H1 (cell line): Measurements from ENCODE around the gene CCL3. TPM values are rescaled to one million over a fixed set of nuclear protein-coding genes. Genes with fewer than 3 reads are reported as not detected.

Source experiments
- CTCF ChIA-PET: fragments of 300-600 bp; sonication (Branson Sonifier 250); formaldehyde crosslinking; loops from one replicate; lab custom pipeline; 2021; ENCODE audit not compliant: partially characterized antibody; lab: Charles Lee
- POLR2A ChIA-PET: fragments of 300-600 bp; sonication (Branson Sonifier 250); formaldehyde crosslinking; loops from one replicate; lab custom pipeline; 2021; ENCODE audit warnings: inconsistent platforms; ENCODE audit not compliant: partially characterized antibody; lab: Charles Lee
- DNase-seq, 2 experiments: peaks; one replicate each; pipeline versions ENCODE4 v3.0.0 to v3.0.0-alpha.2; 2010 to 2022; ENCODE audit warnings: low spot score in 2 of 2, low read depth in 1 of 2, mixed read lengths in 1 of 2
- FAIRE-seq: peaks from 2 replicates; lab custom pipeline; 2011; peaks lifted over from hg19 to GRCh38; lab: Jason Lieb, UNC
- H2AFZ ChIP-seq: 2 replicates; pipeline ENCODE4 v1.8.1; 2012; ENCODE audit warnings: low read length, inconsistent platforms
- H2AK5ac ChIP-seq: 2 replicates; pipeline ENCODE4 v1.6.1; 2013; ENCODE audit warnings: low read depth, low read length
- H2BK120ac ChIP-seq: replicated peaks from 2 replicates; pipeline ENCODE3; 2013; ENCODE audit warnings: low read depth, low read length, inconsistent platforms
- H2BK12ac ChIP-seq: 2 replicates; pipeline ENCODE4 v1.6.1; 2013; ENCODE audit warnings: low read depth, low read length
- H2BK15ac ChIP-seq: 2 replicates; pipeline ENCODE4 v1.6.1; 2013; ENCODE audit warnings: low read length
- H2BK20ac ChIP-seq: 2 replicates; pipeline ENCODE4 v1.6.1; 2013; ENCODE audit warnings: low read length
- H2BK5ac ChIP-seq: 2 replicates; pipeline ENCODE4 v1.6.1; 2013; ENCODE audit warnings: low read depth, low read length
- H3K14ac ChIP-seq: 2 replicates; pipeline ENCODE4 v1.6.1; 2013; ENCODE audit warnings: inconsistent platforms; ENCODE audit not compliant: insufficient read length
- H3K18ac ChIP-seq: 2 replicates; pipeline ENCODE4 v1.6.1; 2013; ENCODE audit warnings: low read length; ENCODE audit errors: extremely low read depth
- H3K23ac ChIP-seq: 2 replicates; pipeline ENCODE4 v1.6.1; 2013; ENCODE audit warnings: inconsistent platforms; ENCODE audit not compliant: insufficient read length
- H3K23me2 ChIP-seq: 2 replicates; pipeline ENCODE4 v1.6.1; 2013; ENCODE audit warnings: low read depth, low read length
- H3K27ac ChIP-seq: 2 replicates; pipeline ENCODE4 v1.6.1; 2011; ENCODE audit warnings: low read depth, low read length, inconsistent platforms
- H3K27me3 ChIP-seq, 4 experiments: replicated peaks in 1 of 4; 1 replicate in 1 of 4; 2 replicates in 3 of 4; pipeline versions ENCODE4 v1.6.1 to v1.8.1; 2011 to 2013; ENCODE audit warnings: low read length in 3 of 4, mild to moderate bottlenecking in 3 of 4, inconsistent platforms in 2 of 4, mixed read lengths in 2 of 4, moderate library complexity in 1 of 4; ENCODE audit not compliant: control insufficient read depth in 3 of 4, insufficient read depth in 3 of 4; ENCODE audit errors: extremely low read depth in 1 of 4
- H3K36me3 ChIP-seq, 4 experiments: 2 replicates each; pipeline versions ENCODE4 v1.6.1 to v1.8.1; 2011 to 2013; ENCODE audit warnings: mild to moderate bottlenecking in 4 of 4, low read length in 3 of 4, moderate library complexity in 2 of 4, control low read depth in 1 of 4, inconsistent platforms in 1 of 4; ENCODE audit not compliant: insufficient read depth in 4 of 4, control insufficient read depth in 2 of 4
- H3K4ac ChIP-seq: replicated peaks from 2 replicates; pipeline ENCODE3; 2013; ENCODE audit warnings: low read length, low read depth, mixed read lengths, inconsistent platforms; ENCODE audit not compliant: insufficient read length
- H3K4me1 ChIP-seq, 4 experiments: replicated peaks in 1 of 4; 1 replicate in 1 of 4; 2 replicates in 3 of 4; pipeline versions ENCODE4 v1.6.1 to v1.8.1; 2011 to 2013; ENCODE audit warnings: low read length in 3 of 4, inconsistent platforms in 2 of 4, mixed read lengths in 1 of 4; ENCODE audit not compliant: insufficient read depth in 4 of 4, control insufficient read depth in 3 of 4
- H3K4me2 ChIP-seq, 2 experiments: 2 replicates each; pipeline versions ENCODE4 v1.6.1 to v1.8.1; 2011 to 2013; ENCODE audit warnings: low read depth in 2 of 2, low read length in 2 of 2, control low read depth in 1 of 2, inconsistent platforms in 1 of 2, mild to moderate bottlenecking in 1 of 2; ENCODE audit not compliant: insufficient read depth in 1 of 2
- H3K4me3 ChIP-seq, 4 experiments: fragments of 200-600, 300-600 bp in 1 of 4; sonication (generic), shearing (Covaris generic), sonication (Bioruptor Twin) in 1 of 4; 2 replicates each; pipeline versions ENCODE4 v1.5.1 to v1.8.1; 2011 to 2016; ENCODE audit warnings: low read length in 4 of 4, low read depth in 3 of 4, control low read depth in 2 of 4, inconsistent platforms in 2 of 4, mild to moderate bottlenecking in 2 of 4, mixed read lengths in 1 of 4, moderate library complexity in 1 of 4; ENCODE audit not compliant: insufficient read depth in 2 of 4; ENCODE audit errors: extremely low read depth in 1 of 4
- H3K56ac ChIP-seq: replicated peaks from 2 replicates; pipeline ENCODE3; 2013; ENCODE audit warnings: low read depth, mild to moderate bottlenecking, mixed read lengths, low read length, inconsistent platforms; ENCODE audit not compliant: insufficient read length
- H3K79me1 ChIP-seq: 2 replicates; pipeline ENCODE4 v1.6.1; 2013; ENCODE audit warnings: low read depth, low read length, control low read depth
- H3K79me2 ChIP-seq, 2 experiments: 2 replicates each; pipeline versions ENCODE4 v1.6.1 to v1.8.1; 2012 to 2013; ENCODE audit warnings: low read length in 2 of 2, mild to moderate bottlenecking in 2 of 2, inconsistent platforms in 1 of 2; ENCODE audit not compliant: insufficient read depth in 2 of 2, control insufficient read depth in 1 of 2
- H3K9ac ChIP-seq, 4 experiments: replicated peaks in 1 of 4; 1 replicate in 1 of 4; 2 replicates in 3 of 4; pipeline versions ENCODE4 v1.6.1 to v1.8.1; 2011 to 2013; ENCODE audit warnings: low read depth in 3 of 4, low read length in 3 of 4, control low read depth in 2 of 4, mild to moderate bottlenecking in 2 of 4, moderate library complexity in 2 of 4, inconsistent platforms in 1 of 4; ENCODE audit errors: extremely low read depth in 1 of 4
- H3K9me3 ChIP-seq, 2 experiments: 2 replicates each; pipeline versions ENCODE4 v1.6.1 to v1.8.1; 2012 to 2013; ENCODE audit warnings: mild to moderate bottlenecking in 2 of 2, moderate library complexity in 2 of 2, control low read depth in 1 of 2, inconsistent platforms in 1 of 2, low read depth in 1 of 2, low read length in 1 of 2, mixed read lengths in 1 of 2; ENCODE audit not compliant: insufficient read depth in 2 of 2
- H4K20me1 ChIP-seq, 2 experiments: replicated peaks in 1 of 2; 2 replicates each; pipeline versions ENCODE3 to v1.8.1; 2011 to 2013; ENCODE audit warnings: inconsistent platforms in 2 of 2, low read length in 2 of 2, mild to moderate bottlenecking in 1 of 2; ENCODE audit not compliant: insufficient read depth in 2 of 2, control insufficient read depth in 1 of 2
- H4K5ac ChIP-seq: 2 replicates; pipeline ENCODE4 v1.6.1; 2013; ENCODE audit warnings: low read length, low read depth, mixed read lengths, inconsistent platforms; ENCODE audit not compliant: insufficient read length
- H4K8ac ChIP-seq: 2 replicates; pipeline ENCODE4 v1.8.0; 2013; ENCODE audit warnings: mild to moderate bottlenecking, moderate library complexity, low read length, inconsistent platforms; ENCODE audit not compliant: insufficient read depth; ENCODE audit errors: extremely low read depth
- H4K91ac ChIP-seq: replicated peaks from 2 replicates; pipeline ENCODE3; 2013; ENCODE audit warnings: low read length, mixed read lengths, inconsistent platforms; ENCODE audit not compliant: insufficient read length
- BACH1 ChIP-seq: IDR thresholded peaks from 2 replicates; pipeline ENCODE4 v1.6.1; 2012; ENCODE audit warnings: low read length, improper control_type of control experiment
- BCL11A ChIP-seq, 2 experiments: IDR thresholded peaks; one replicate each; pipeline ENCODE4 v1.6.1; 2011; ENCODE audit warnings: low read depth in 2 of 2, low read length in 2 of 2, mild to moderate bottlenecking in 2 of 2
- CHD1 ChIP-seq: IDR thresholded peaks from 2 replicates; pipeline ENCODE4 v1.6.1; 2012; ENCODE audit warnings: low read depth, low read length, improper control_type of control experiment
- CHD2 ChIP-seq: IDR thresholded peaks from 2 replicates; pipeline ENCODE4 v1.6.1; 2012; ENCODE audit warnings: low read length, improper control_type of control experiment
- MAFK ChIP-seq: IDR thresholded peaks from 2 replicates; pipeline ENCODE4 v1.6.1; 2012; ENCODE audit warnings: low read depth, mild to moderate bottlenecking, improper control_type of control experiment, low read length
- POLR2A ChIP-seq, 2 experiments: IDR thresholded peaks; 1 replicate in 1 of 2; 2 replicates in 1 of 2; pipeline ENCODE4 v1.6.1; 2011; ENCODE audit warnings: low read depth in 2 of 2, low read length in 2 of 2, mild to moderate bottlenecking in 2 of 2; ENCODE audit errors: control extremely low read depth in 1 of 2
- POU5F1 ChIP-seq: IDR thresholded peaks from 2 replicates; pipeline ENCODE4 v1.6.1; 2011; ENCODE audit warnings: low read depth, mild to moderate bottlenecking, low read length, moderate library complexity
- RAD21 ChIP-seq, 2 experiments: IDR thresholded peaks in 1 of 2; conservative IDR thresholded peaks in 1 of 2; 2 replicates each; pipeline ENCODE4 v1.6.1; 2011; ENCODE audit warnings: low read depth in 2 of 2, low read length in 2 of 2, improper control_type of control experiment in 1 of 2, inconsistent platforms in 1 of 2, mild to moderate bottlenecking in 1 of 2, moderate library complexity in 1 of 2
- RFX5 ChIP-seq: IDR thresholded peaks from 2 replicates; pipeline ENCODE4 v1.6.1; 2011; ENCODE audit warnings: low read depth, low read length, improper control_type of control experiment, borderline replicate concordance
- SIN3A ChIP-seq, 2 experiments: IDR thresholded peaks in 1 of 2; conservative IDR thresholded peaks in 1 of 2; 2 replicates each; pipeline ENCODE4 v1.6.1; 2011 to 2012; ENCODE audit warnings: low read length in 2 of 2, improper control_type of control experiment in 1 of 2, low read depth in 1 of 2, mild to moderate bottlenecking in 1 of 2
- TAF1 ChIP-seq: IDR thresholded peaks from 2 replicates; pipeline ENCODE4 v1.6.1; 2011; ENCODE audit warnings: mild to moderate bottlenecking, low read depth, low read length
- ZNF274 ChIP-seq: IDR thresholded peaks from 2 replicates; pipeline ENCODE4 v1.7.0; 2012; ENCODE audit warnings: low read length, borderline replicate concordance; ENCODE audit errors: extremely low read depth
- WGBS, 2 experiments: shearing (Covaris generic) in 1 of 2; methylation state at CpG; one replicate each; pipeline versions ENCODE4 v1.1.6 to v1.1.7; 2013 to 2015; ENCODE audit warnings: low lambda C conversion rate in 2 of 2, mixed read lengths in 2 of 2, inconsistent platforms in 1 of 2, low coverage in 1 of 2, missing lambda C conversion rate in 1 of 2; ENCODE audit not compliant: insufficient replicate concordance in 2 of 2, insufficient coverage in 1 of 2, insufficient read length in 1 of 2; ENCODE audit errors: extremely low coverage in 1 of 2, missing lambda C conversion rate in 1 of 2; 5-methylcytosine and 5-hydroxymethylcytosine counted together
- polyA plus RNA-seq, 7 experiments: library from polyadenylated mRNA; depleted of rRNA in 3 of 7; stranded (reverse) in 5 of 7; unstranded in 2 of 7; fragments of >200 nt in 5 of 7; fragments of 200-250 nt in 2 of 7; gene quantifications; 1 replicate in 5 of 7; 2 replicates in 1 of 7; 4 replicates in 1 of 7; pipeline versions ENCODE4 v1.2.1 to v1.2.3, GENCODE V29; 2011 to 2013; ENCODE audit warnings: missing spikeins in 2 of 7, mixed read lengths in 2 of 7
- total RNA-seq: library from RNA; stranded (reverse); fragmentation: NEBNext Ultra II Directional; extraction: Animal tissue kit (Norgen Biotek cat#: 25700); gene quantifications from 2 replicates; pipeline ENCODE4 v1.2.1, GENCODE V29; 2021
- TF ChIP-seq, protein P1 (sequence below), 3 experiments: IDR thresholded peaks; 1 replicate in 2 of 3; 2 replicates in 1 of 3; pipeline versions ENCODE4 v1.5.1 to v1.6.1; 2011; ENCODE audit warnings: low read length in 3 of 3, mild to moderate bottlenecking in 3 of 3, inconsistent platforms in 2 of 3, low read depth in 1 of 3, moderate library complexity in 1 of 3; ENCODE audit not compliant: insufficient read depth in 1 of 3; ENCODE audit errors: control extremely low read depth in 1 of 3

The CCL3 gene
- total and polyA plus RNA-seq, 2 of the 8 experiments (the other 6 are each of a cell fraction or from before 2014, with no cell fraction given): not detected

DNA sequence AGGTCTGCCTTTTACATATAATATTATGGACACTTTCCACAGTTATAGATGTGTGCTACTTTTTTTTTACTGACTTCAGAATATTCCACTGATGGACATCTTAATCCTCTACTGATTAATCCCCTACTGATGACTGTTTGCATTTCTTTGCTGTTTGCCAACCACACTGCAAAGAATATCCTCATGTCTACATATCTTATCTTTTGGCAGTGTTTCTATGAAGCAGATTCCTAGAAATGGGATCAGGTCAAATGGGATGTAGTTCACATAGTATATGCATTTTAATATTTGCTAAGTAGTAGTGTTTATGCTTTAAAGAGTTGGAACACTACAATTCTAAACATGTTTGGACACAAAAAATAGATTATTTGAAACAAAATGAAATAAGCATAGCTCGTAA is 3.2 kb downstream of the CCL3 start:
- Histone ChIP-seq H3K9me3 (no peaks in the 10 kb centered on the region), H3K4ac (no peak overlapping the region), H3K23ac (no peak overlapping the region), H3K27ac (no peak overlapping the region), H2BK20ac (no peak overlapping the region), H4K91ac (no peak overlapping the region), H3K4me2 (no peak overlapping the region), H3K4me1 (no peaks in the 10 kb centered on the region), H2BK120ac (no peak overlapping the region), H2BK5ac (no peak overlapping the region), H3K9ac (no peak overlapping the region), H2BK15ac (no peak overlapping the region), H2AK5ac (no peak overlapping the region), H4K5ac (no peak overlapping the region), H3K18ac (no peak overlapping the region), H3K56ac (no peak overlapping the region), H3K23me2 (no peaks in the 10 kb centered on the region), H2AFZ (no peak overlapping the region), H2BK12ac (no peak overlapping the region), H3K36me3 (no peaks in the 10 kb centered on the region), H3K27me3 (no peaks in the 10 kb centered on the region), H3K4me3 (no peak overlapping the region), H4K20me1 (no peaks in the 10 kb centered on the region), H3K79me2 (no peaks in the 10 kb centered on the region), H4K8ac (no peak overlapping the region), H3K79me1 (no peaks in the 10 kb centered on the region), H3K14ac (no peak overlapping the region)
- CTCF ChIA-PET: interaction anchor here (1.1 to 1.3 kb wide), 2 partner anchors 11 to 14 kb away, joined by 4 to 5 read pairs; no protein-coding TSS in a partner anchor
- WGBS, 2 experiments: 91% methylated on average over 1 of the region's 1 CpG; no CpG with 5 or more reads in 1 of the 2 experiments
- no peak for FAIRE-seq
- POLR2A ChIA-PET: no interaction called here
- no peak for DNase-seq
- no peak for TF ChIP-seq RAD21 (IDR thresholded peaks at IDR 0.05 in 1 of 2, conservative IDR thresholded peaks at IDR 0.05 in 1 of 2; ENCODE audit: low read depth in 2 of 2, low read length in 2 of 2)
- no peak for TF ChIP-seq ZNF274
- TF ChIP-seq, protein P1, sequence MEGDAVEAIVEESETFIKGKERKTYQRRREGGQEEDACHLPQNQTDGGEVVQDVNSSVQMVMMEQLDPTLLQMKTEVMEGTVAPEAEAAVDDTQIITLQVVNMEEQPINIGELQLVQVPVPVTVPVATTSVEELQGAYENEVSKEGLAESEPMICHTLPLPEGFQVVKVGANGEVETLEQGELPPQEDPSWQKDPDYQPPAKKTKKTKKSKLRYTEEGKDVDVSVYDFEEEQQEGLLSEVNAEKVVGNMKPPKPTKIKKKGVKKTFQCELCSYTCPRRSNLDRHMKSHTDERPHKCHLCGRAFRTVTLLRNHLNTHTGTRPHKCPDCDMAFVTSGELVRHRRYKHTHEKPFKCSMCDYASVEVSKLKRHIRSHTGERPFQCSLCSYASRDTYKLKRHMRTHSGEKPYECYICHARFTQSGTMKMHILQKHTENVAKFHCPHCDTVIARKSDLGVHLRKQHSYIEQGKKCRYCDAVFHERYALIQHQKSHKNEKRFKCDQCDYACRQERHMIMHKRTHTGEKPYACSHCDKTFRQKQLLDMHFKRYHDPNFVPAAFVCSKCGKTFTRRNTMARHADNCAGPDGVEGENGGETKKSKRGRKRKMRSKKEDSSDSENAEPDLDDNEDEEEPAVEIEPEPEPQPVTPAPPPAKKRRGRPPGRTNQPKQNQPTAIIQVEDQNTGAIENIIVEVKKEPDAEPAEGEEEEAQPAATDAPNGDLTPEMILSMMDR (IDR thresholded peaks at IDR 0.05; ENCODE audit: control extremely low read depth in 1 of 3, insufficient read depth in 1 of 3, low read depth in 1 of 3, low read length in 3 of 3): no peak
- TF ChIP-seq CHD2: no peak
- TF ChIP-seq TAF1: no peak
- TF ChIP-seq CHD1: no peak
- TF ChIP-seq RFX5: no peak
- TF ChIP-seq SIN3A (conservative IDR thresholded peaks at IDR 0.05 in 1 of 2, IDR thresholded peaks at IDR 0.05 in 1 of 2; ENCODE audit: low read depth in 1 of 2, low read length in 2 of 2): no peak
- no peak for TF ChIP-seq MAFK
- no peak for TF ChIP-seq POU5F1
- no peak for TF ChIP-seq POLR2A (IDR thresholded peaks at IDR 0.05; ENCODE audit: control extremely low read depth in 1 of 2, low read depth in 2 of 2, low read length in 2 of 2)
- TF ChIP-seq BCL11A (IDR thresholded peaks at IDR 0.05; ENCODE audit: low read depth in 2 of 2, low read length in 2 of 2): no peak
- TF ChIP-seq BACH1: no peak
